Lower lobe of right lung (tissue), 2 donors: ENCODE results near the gene CDC42SE2. TPM values are rescaled to one million over a fixed set of nuclear protein-coding genes. Genes with fewer than 3 reads are reported as not detected.

Source experiments
- ATAC-seq, 2 donors: fragments of 200-7000 bp; cut with Tn5 transposase; one replicate each; pipeline ENCODE4 v1.9.1; 2020 to 2022; ENCODE audit warnings: mild to moderate bottlenecking in 2 of 2, moderate library complexity in 2 of 2
- DNase-seq: peaks from one replicate; pipeline ENCODE4 v3.0.0-alpha.2; 2020
- H3K27ac ChIP-seq: fragments of 200-600 bp; one replicate; pipeline ENCODE4 v1.8.0; 2022
- H3K27me3 ChIP-seq: fragments of 200-600 bp; one replicate; pipeline ENCODE4 v1.8.0; 2022; ENCODE audit warnings: low read depth
- H3K36me3 ChIP-seq: fragments of 200-600 bp; one replicate; pipeline ENCODE4 v1.8.0; 2022; ENCODE audit warnings: mild to moderate bottlenecking
- H3K4me1 ChIP-seq: fragments of 200-600 bp; one replicate; pipeline ENCODE4 v1.8.0; 2022
- H3K4me3 ChIP-seq: fragments of 200-600 bp; one replicate; pipeline ENCODE4 v1.8.0; 2022; ENCODE audit warnings: mild to moderate bottlenecking
- H3K9me3 ChIP-seq: fragments of 200-600 bp; one replicate; pipeline ENCODE4 v1.8.0; 2022
- intact Hi-C: fragments of 100-400 bp; cut with DNase I; formaldehyde crosslinking; loops from one replicate; pipeline ENCODE4 v1.11.0; 2022
- total RNA-seq: library from RNA; stranded (reverse); fragmentation: NEBNext Ultra II Directional; extraction: Animal tissue kit (Norgen Biotek cat#: 25700); gene quantifications from one replicate; pipeline ENCODE4 v1.2.1, GENCODE V29; 2021
- TF ChIP-seq, protein P1 (sequence below): fragments of 200-600 bp; IDR thresholded peaks from one replicate; pipeline ENCODE4 v1.8.0; 2022; ENCODE audit warnings: antibody characterized with exemption, mild to moderate bottlenecking
- donor health status: DM: no; HTN: yes; CAD: no; lungs with severe emphysema.

CDC42SE2 gene
- total RNA-seq, 1 donor from 2014 or later, result 38.7 TPM

DNA sequence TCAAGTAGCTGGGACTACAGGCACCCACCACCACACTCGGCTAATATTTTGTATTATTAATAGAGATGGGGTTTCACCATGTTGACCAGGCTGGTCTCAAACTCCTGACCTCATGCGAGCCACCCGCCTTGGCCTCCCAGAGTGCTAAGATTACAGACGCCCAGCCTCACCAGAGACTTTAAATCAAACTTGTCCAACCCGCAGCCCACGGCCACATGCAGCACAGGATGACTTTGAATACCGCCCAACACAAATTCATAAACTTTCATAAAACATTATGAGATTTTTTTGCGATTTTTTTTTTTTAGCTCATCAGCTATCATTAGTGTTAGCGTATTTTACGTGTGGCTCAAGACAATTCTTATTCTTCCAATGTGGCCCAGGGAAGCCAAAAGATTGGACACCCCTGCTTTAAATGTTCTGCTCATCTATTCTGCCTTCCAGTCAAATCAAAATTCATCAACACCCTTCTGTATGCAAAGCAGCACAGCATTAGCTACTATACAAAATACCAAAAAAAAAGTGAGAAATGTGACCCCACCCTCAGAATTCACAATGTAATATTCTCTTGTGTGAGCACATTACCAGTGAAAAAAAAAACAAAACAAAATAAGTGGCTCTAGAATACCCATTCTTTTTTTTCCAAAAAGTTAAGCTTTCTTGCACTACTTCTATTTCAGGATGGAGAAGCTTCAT, 42.7 kb upstream of the CDC42SE2 start:
- Histone ChIP-seq H3K27ac (no peak overlapping the region), H3K27me3 (no peaks in the 10 kb centered on the region), H3K9me3 (no peaks in the 10 kb centered on the region), H3K4me1 (no peaks in the 10 kb centered on the region), H3K4me3 (no peak overlapping the region), H3K36me3 (no peaks in the 10 kb centered on the region)
- DNase-seq, result no peak
- ATAC-seq, result no peak
- TF ChIP-seq, protein P1, sequence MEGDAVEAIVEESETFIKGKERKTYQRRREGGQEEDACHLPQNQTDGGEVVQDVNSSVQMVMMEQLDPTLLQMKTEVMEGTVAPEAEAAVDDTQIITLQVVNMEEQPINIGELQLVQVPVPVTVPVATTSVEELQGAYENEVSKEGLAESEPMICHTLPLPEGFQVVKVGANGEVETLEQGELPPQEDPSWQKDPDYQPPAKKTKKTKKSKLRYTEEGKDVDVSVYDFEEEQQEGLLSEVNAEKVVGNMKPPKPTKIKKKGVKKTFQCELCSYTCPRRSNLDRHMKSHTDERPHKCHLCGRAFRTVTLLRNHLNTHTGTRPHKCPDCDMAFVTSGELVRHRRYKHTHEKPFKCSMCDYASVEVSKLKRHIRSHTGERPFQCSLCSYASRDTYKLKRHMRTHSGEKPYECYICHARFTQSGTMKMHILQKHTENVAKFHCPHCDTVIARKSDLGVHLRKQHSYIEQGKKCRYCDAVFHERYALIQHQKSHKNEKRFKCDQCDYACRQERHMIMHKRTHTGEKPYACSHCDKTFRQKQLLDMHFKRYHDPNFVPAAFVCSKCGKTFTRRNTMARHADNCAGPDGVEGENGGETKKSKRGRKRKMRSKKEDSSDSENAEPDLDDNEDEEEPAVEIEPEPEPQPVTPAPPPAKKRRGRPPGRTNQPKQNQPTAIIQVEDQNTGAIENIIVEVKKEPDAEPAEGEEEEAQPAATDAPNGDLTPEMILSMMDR, result no peak
- intact Hi-C loops, result no loop called here

GRCh38 chr5:131221888-131222287, 42.0 kb upstream of the CDC42SE2 start:
- no peak for DNase-seq
- no peak for ATAC-seq
- Histone ChIP-seq H3K4me3 (no peak overlapping the region), H3K27ac (no peak overlapping the region), H3K4me1 (no peaks in the 10 kb centered on the region), H3K9me3 (no peaks in the 10 kb centered on the region), H3K27me3 (no peaks in the 10 kb centered on the region), H3K36me3 (no peaks in the 10 kb centered on the region)
- TF ChIP-seq, protein P1, result no peak
- intact Hi-C loops, result no loop called here

GRCh38 chr5:131222731-131223130, 41.1 kb upstream of the CDC42SE2 start:
- TF ChIP-seq, protein P1, result no peak
- Histone ChIP-seq H3K4me3 (no peak overlapping the region), H3K4me1 (no peaks in the 10 kb centered on the region), H3K9me3 (no peaks in the 10 kb centered on the region), H3K27ac (no peak overlapping the region), H3K27me3 (no peaks in the 10 kb centered on the region), H3K36me3 (no peaks in the 10 kb centered on the region)
- DNase-seq (no peak), ATAC-seq (no peak)
- intact Hi-C loops, result no loop called here

DNA sequence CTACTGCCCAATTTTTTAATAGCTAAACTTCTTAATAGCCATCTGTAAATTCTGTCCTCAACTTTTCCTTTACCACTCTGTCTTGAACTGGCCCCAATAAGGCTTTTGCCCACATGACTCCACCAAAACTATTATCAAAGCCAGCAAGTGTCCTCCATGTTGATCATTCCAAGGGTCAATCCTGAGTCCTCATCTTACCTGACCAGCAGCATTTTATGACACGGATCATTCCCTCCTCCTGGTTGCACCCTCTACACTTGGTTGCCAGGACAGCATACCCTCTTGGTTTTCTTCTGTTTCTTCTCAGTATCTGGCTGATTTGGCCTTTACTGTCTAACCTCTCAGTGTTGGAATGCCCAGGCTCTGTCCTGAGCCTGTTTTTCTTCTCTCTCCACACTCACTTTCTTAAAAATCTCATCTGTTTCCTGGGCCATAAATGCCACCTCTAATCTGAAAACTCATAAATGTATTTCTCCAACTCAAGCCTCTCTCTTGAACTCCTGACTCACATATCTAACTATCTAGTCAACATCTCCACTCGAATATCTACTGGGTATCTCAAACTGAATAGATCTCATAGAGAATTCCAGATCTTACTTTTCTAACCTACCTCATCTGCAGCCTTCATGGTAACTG, 40.0 kb upstream of the CDC42SE2 start:
- DNase-seq (no peak), ATAC-seq (no peak)
- H3K4me1 ChIP-seq, result no peaks in the 10 kb centered on the region
- TF ChIP-seq, protein P1, result no peak
- H3K27me3 ChIP-seq, result no peaks in the 10 kb centered on the region
- no peaks in the 10 kb centered on the region for H3K9me3 ChIP-seq
- no peaks in the 10 kb centered on the region for H3K36me3 ChIP-seq
- no peak overlapping the region for H3K27ac ChIP-seq
- intact Hi-C loops, result no loop called here
- H3K4me3 ChIP-seq, result no peak overlapping the region

DNA sequence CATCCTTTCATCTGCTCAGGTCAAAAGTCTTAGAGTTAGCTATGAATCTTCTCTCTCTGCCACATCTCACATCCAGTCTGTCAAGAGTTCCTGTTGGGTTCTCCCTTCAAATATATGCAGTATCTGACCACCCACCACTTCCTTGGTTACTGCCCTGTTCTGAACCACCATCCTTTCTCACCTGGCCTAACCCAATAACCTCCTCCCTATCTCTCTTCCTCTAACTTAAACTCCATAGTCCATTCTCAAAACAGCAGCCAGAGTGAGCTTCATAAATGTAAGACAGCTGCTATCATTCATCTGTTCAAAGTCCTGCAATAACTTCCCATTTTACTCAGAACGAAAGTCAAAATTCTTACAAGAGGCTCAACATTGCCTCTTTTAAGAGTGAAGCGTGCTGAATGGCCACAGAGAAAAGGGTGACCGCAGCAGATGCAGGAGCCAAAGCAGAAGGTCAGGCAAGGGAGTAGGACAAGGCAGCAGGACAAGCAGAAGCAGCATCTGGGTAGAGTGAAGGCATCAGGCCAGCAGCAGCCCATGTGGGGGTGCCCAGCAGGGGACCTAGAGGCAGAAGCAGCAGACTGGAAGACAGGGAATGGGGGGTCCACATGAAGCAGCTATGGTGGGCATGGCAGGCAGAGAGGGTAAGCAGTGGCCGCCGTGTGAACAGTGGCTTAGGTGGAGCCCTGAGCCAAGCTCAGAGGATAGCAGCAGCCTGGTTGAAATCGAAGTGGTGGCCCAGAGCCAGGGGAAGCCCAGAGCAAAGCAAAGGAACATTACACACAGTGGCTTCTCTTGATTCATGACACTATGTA, 39.3 kb upstream of the CDC42SE2 start:
- H3K9me3 ChIP-seq, result no peaks in the 10 kb centered on the region
- H3K36me3 ChIP-seq, result no peaks in the 10 kb centered on the region
- no peak overlapping the region for H3K27ac ChIP-seq
- H3K27me3 ChIP-seq, result no peaks in the 10 kb centered on the region
- DNase-seq (peak; percentile 51), ATAC-seq (peak; percentile 57 to 83)
- TF ChIP-seq, protein P1, result no peak
- no peak overlapping the region for H3K4me3 ChIP-seq
- intact Hi-C loops, result no loop called here
- no peaks in the 10 kb centered on the region for H3K4me1 ChIP-seq
